Diencephalon (tissue), 1 donor: ENCODE results near the gene MMP11. TPM values are rescaled to one million over a fixed set of nuclear protein-coding genes. Genes with fewer than 3 reads are reported as not detected.

ENCODE experiments used
- total RNA-seq: library from RNA; depleted of rRNA; stranded (reverse); fragments of >200 nt; gene quantifications from one replicate; pipeline ENCODE4 v1.2.3, GENCODE V29; 2014

The MMP11 gene, protein sequence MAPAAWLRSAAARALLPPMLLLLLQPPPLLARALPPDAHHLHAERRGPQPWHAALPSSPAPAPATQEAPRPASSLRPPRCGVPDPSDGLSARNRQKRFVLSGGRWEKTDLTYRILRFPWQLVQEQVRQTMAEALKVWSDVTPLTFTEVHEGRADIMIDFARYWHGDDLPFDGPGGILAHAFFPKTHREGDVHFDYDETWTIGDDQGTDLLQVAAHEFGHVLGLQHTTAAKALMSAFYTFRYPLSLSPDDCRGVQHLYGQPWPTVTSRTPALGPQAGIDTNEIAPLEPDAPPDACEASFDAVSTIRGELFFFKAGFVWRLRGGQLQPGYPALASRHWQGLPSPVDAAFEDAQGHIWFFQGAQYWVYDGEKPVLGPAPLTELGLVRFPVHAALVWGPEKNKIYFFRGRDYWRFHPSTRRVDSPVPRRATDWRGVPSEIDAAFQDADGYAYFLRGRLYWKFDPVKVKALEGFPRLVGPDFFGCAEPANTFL
- total RNA-seq: 14.3 TPM

DNA sequence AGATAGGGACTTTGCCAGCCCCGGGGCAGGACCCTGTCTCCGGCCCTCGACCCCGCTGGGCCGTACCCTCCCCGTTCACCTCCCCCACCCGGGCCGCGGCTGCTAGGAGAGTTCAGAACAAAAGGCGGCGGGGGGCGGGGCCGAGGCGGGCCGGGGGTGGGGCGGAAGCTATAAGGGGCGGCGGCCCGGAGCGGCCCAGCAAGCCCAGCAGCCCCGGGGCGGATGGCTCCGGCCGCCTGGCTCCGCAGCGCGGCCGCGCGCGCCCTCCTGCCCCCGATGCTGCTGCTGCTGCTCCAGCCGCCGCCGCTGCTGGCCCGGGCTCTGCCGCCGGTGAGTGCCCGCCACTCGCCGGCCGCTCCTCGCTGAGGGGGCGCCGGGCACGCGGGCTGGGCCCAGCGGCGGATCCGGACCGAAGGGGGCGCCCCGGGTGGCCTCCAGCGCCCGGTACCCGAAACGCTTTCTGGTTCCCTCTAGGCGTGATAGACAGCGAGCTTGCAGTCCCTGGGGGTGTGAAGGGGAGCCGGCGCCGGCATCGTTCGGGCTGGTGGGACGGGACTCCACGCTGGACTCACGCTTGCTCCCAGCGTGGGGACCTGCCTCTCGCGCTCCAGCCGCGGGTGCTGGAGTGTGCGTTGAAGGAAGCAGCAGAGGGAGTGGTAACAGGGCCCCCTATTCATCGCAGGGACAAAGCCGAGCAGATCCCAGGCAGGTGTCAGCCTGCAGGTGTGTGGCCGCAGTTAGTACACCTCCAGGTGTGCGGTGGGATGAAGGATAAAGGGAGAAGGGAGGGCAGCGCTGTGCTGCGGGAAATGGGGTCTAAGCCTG is at the start of gene MMP11:
MMP11 (plus strand) TSS at position 201 of the 825 bp plus-strand sequence; CDS start at position 223, 22 bp downstream.

DNA sequence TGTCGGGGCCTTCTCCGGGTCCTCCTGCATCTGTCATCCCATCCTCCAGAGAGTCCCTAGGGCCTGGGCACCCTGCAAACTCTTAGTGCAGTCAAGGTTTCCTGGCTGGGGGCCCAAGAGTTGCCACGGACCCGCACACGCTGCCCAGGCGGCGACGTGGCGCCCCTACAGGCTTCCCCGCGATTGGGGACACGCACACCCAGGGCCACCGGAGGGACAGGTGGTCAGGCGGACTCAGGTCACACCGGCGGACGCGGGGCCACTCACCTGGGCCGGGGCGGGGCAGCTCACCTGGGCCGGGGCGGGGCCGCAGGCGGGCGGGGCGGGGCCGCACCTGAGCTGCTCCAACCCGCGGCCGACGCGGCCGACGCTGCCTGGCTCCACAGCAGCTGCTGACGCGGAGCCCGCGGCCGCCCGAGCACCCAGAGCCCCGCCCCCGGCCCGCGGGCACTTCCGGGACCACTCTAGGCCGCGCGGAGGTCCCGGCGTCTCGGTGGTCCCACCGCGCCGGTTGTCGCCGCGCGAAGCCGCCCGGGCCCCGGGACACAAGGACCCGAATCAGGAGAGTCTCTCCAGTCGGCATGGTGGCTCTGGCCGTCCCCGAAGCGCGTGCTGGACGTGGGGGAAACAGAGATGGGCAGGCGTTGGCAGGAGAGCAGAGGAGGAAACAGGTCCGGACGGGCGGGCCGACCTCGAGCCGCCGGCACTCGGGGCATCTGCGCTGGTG is 21.8 kb upstream of the MMP11 start, which contains the start of gene ZNF70:
ZNF70 (minus strand) TSS at position 399 of the 727 bp plus-strand sequence. CDS start 5,972 bp downstream, outside the sequence.

DNA sequence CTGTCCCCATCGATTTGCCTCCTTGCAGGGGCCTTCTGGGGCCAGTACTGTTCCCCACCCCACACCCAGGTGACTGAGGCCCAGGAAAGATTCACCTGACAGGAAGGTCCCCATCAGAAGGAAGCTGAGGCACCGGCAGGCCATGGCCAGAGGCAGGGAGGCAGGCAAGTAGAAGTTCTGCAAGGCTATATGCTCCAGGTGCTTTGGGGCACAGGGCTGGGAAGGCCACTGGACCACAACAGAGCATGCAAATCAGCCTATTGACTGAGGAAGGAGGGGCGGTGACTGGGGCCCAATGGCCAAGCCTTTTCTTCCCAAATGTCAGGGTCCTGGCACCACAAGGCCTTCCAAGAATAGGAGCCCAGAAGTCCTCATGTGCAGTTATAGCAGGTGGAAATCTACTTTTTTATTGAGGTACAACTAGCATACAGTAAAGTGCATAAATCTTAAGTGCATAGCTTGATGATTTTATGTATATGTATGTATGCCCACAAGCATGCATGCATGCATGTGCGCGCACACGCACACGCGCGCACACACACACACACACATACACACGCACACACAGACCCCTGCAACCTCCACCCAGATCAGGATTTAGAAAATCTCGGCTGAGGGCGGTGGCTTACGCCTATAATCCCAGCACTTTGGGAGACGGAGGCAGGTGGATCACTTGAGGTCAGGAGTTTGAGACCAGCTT is 18.3 kb upstream of the MMP11 start, which contains the start of gene VPREB3:
VPREB3 (minus strand) TSS at position 206 of the 700 bp plus-strand sequence; CDS start at position 144, 62 bp downstream.

DNA sequence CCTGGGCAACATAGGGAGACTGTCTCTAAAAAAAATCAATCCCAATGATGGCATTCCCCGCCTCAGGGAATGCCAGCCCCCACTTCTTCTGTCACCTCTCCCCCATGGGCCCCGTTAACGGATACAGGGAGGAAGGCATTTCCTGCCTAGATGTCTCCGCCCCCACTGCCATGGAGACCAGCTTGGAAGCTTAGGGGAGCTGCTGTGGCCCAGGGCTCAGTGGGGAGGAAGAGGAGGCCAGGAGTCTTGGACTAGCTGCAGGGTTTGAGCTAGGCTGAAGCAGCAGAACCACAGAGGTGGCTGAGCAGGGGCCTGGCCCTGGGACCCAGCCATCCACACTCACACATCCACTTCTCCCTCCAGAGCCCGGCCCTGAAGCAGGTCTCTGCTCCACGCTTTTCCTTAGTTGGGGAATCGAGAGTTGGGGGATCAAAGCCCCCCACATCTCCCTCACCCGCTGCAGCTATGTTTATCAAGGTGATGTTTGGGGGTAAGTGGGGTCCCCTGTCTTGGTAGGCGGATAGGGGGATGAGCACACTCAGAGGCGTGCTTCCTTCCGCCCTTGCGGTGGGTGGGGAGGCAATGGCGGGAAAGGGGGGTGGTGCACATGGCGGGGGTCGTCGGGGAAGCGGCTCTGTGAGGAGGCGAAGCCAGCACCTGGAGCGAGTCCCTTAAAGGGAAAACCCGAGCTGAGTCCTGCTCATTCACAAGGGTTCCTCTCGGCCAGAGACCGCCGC is 9.6 kb upstream of the MMP11 start, which contains the start of gene C22orf15:
C22orf15 (plus strand) TSS at position 149 of the 737 bp plus-strand sequence; CDS start at position 466, 317 bp downstream.

DNA sequence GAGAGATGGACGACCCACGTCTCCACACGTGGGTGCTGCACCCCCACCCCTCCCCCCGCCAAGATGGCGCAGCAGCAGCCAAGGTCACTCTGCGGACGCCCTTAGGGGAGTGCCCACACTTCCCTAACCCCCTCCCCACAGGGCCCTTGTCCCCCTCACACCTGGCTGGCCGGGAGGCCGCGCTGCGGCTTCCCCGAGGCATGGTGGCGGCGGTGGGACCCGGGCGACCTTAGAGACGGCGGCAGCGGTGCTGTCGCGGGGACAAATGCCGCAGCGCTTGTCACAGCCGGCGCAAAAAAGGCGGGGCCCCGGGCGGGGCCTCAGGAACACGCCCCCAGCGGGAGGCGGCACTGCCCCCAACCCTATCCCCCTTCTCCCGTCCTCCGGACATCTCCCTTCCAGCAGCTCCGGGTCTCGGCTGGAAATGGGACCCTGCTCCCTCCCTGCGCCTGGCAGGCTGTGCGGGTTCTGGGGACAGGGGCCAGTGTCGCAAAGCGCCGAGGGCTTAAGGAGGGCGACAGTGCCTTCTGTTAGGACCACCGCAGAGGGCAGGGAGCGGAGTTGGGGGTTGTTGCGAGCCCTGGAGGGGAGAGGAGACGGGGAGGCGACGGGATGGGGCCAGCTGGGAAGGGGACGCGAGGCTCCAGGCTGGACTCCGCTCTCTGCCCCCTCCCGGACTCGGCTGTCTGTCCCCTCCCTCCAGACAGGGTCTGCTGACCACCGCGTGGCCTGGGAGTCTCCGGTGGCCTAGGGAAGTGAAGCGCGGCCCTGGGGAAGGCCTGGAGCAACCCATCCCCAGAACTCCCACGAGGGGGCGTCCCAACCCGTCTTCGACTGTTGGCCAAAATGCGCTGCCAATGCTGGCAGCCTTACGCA is 4.7 kb upstream of the MMP11 start, which contains the start of gene CHCHD10:
CHCHD10 (minus strand) TSS at position 300 of the 876 bp plus-strand sequence; CDS start at position 202, 98 bp downstream.

DNA sequence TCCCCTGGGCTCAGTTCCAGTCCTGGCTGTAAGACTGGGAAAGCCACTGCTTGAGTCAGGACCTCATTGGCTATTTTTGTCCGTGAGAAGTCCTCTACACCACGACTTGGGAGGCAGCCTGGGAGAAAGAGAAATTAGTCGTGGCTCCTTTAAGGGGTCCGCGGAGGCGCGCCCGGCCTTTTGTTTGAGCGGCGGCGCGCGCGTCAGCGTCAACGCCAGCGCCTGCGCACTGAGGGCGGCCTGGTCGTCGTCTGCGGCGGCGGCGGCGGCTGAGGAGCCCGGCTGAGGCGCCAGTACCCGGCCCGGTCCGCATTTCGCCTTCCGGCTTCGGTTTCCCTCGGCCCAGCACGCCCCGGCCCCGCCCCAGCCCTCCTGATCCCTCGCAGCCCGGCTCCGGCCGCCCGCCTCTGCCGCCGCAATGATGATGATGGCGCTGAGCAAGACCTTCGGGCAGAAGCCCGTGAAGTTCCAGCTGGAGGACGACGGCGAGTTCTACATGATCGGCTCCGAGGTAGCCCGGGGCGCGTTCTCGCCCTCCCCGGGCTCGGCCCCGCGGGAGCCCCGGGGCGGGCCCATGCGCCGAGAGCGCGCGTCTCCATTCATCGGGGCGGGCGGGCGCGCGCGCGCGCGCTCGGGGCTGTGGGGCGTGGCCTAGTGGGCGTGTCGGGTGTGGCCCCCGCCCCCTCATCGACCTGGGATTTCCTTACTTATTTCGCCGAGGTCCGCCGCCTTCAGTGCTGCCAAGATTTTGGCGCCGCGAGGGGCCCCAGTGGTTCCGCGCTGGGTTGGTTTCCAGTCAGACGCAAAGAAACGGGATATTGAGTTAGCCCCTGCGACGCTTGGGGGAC is 14.3 kb downstream of the MMP11 start, which contains the start of gene SMARCB1:
SMARCB1 (plus strand) TSS at position 215 of the 848 bp plus-strand sequence; CDS start at position 419, 204 bp downstream.

Other genes with a start within 250 kb of the MMP11 start
- gene IGLL1, start 192.6 kb upstream of the MMP11 start, total RNA-seq: not detected
- 0.46 TPM for gene DRICH1, start 140.5 kb upstream of the MMP11 start, total RNA-seq
- not detected for gene RGL4, start 81.8 kb upstream of the MMP11 start, total RNA-seq
- 4.6 TPM for gene ZNF70, start 21.7 kb upstream of the MMP11 start, total RNA-seq
- gene VPREB3, start 18.4 kb upstream of the MMP11 start, total RNA-seq: not detected
- gene C22orf15, start 9.9 kb upstream of the MMP11 start, total RNA-seq: 2.1 TPM
- gene CHCHD10, start 4.9 kb upstream of the MMP11 start, total RNA-seq: 8.3 TPM
- 30.9 TPM for gene SMARCB1, start 14.1 kb downstream of the MMP11 start, total RNA-seq
- gene DERL3, start 66.2 kb downstream of the MMP11 start, total RNA-seq: 1.6 TPM
- gene SLC2A11, start 85.0 kb downstream of the MMP11 start, total RNA-seq: 25.6 TPM
- 160 TPM for gene MIF, start 121.5 kb downstream of the MMP11 start, total RNA-seq
- 4.6 TPM for gene GSTT2B, start 188.3 kb downstream of the MMP11 start, total RNA-seq
- gene DDTL, start 194.0 kb downstream of the MMP11 start, total RNA-seq: 3.9 TPM
- gene DDT, start 201.6 kb downstream of the MMP11 start, total RNA-seq: 48.2 TPM
- 0.46 TPM for gene GSTT2, start 207.3 kb downstream of the MMP11 start, total RNA-seq
- gene GSTT4, start 232.6 kb downstream of the MMP11 start, total RNA-seq: not detected
- 42.4 TPM for gene CABIN1, start 238.5 kb downstream of the MMP11 start, total RNA-seq